ENCODE measurements around the gene PRKD2.

GRCh38 chr19:46723023-46723461 lies 6.1 kb upstream of the PRKD2 start:
- TF ChIP-seq CTCF (IDR thresholded peaks at IDR 0.05; ENCODE audit: poor library complexity) = no peak
- TF ChIP-seq EZH2phosphoT487 (IDR thresholded peaks at IDR 0.05; ENCODE audit: low read depth, severe bottlenecking, unreplicated experiment) = no peak
